Raji (cell line): ENCODE data around the gene MAEL.
A peak's percentile ranks its signal among the peaks of the same experiment; 100 is the strongest.

Experiments
- POLR2A ChIP-seq: IDR thresholded peaks from 2 replicates; pipeline ENCODE4 v1.6.1; 2011; ENCODE audit warnings: low read depth, low read length, control low read depth; ENCODE audit not compliant: insufficient read depth

MAEL gene

GRCh38 chr1:166971252-166971651, 17.8 kb upstream of the MAEL start:
- TF ChIP-seq POLR2A: no peak

GRCh38 chr1:166972193-166972592, 16.9 kb upstream of the MAEL start:
- no peak for TF ChIP-seq POLR2A

- no peak for TF ChIP-seq POLR2A
Observed at GRCh38 chr1:166972826-166973225, 16.3 kb upstream of the MAEL start.

- TF ChIP-seq POLR2A: no peak; the same call in 1 of the 2 replicates
Observed at GRCh38 chr1:166974647-166975345, 14.3 kb upstream of the MAEL start.

- TF ChIP-seq POLR2A: peak; percentile 29; the same call in 1 of the 2 replicates
Observed at GRCh38 chr1:166975361-166976129, 13.5 kb upstream of the MAEL start, which contains the start of gene ILDR2. TSS of gene ILDR2 (minus strand) at chr1:166975540. CDS start at chr1:166975268, 272 bp downstream.

GRCh38 chr1:166977951-166978350, 11.1 kb upstream of the MAEL start:
- no peak for TF ChIP-seq POLR2A

GRCh38 chr1:166978821-166979220, 10.3 kb upstream of the MAEL start:
- no peak for TF ChIP-seq POLR2A

GRCh38 chr1:166980383-166980782, 8.7 kb upstream of the MAEL start:
- TF ChIP-seq POLR2A: no peak

- no peak for TF ChIP-seq POLR2A
Observed at GRCh38 chr1:166980818-166981217, 8.3 kb upstream of the MAEL start.

- TF ChIP-seq POLR2A: no peak
Observed at GRCh38 chr1:166981589-166981988, 7.5 kb upstream of the MAEL start.

- TF ChIP-seq POLR2A: no peak
Observed at GRCh38 chr1:166999075-166999474, 10.0 kb downstream of the MAEL start.

- TF ChIP-seq POLR2A: no peak
Observed at GRCh38 chr1:166999500-167000055, 10.5 kb downstream of the MAEL start.

- TF ChIP-seq POLR2A: no peak
Observed at GRCh38 chr1:167000546-167000945, 11.5 kb downstream of the MAEL start.

GRCh38 chr1:167002354-167002753, 13.3 kb downstream of the MAEL start:
- TF ChIP-seq POLR2A: no peak

GRCh38 chr1:167003711-167004110, 14.6 kb downstream of the MAEL start:
- TF ChIP-seq POLR2A: no peak
